NB4 (cell line): ENCODE results near the gene ZNF362.
A peak's percentile ranks its signal among the peaks of the same experiment; 100 is the strongest.
"Not testable (repeated sequence)": the region's sequence is repeated elsewhere in the genome, so short reads cannot be mapped to it uniquely, and the experiment has no call there.

Source experiments
- DNase-seq: peaks from one replicate; pipeline ENCODE4 v3.0.0; 2010; ENCODE audit warnings: low read depth
- H3K4me3 ChIP-seq: one replicate; pipeline ENCODE4 v1.5.1; 2011; ENCODE audit warnings: mild to moderate bottlenecking, low read depth, low read length, moderate library complexity
- CTCF ChIP-seq: IDR thresholded peaks from one replicate; pipeline ENCODE4 v1.5.1; 2012; ENCODE audit warnings: low read depth, low read length
- MYC ChIP-seq: IDR thresholded peaks from 2 replicates; pipeline ENCODE4 v1.6.1; 2011; ENCODE audit warnings: low read depth, low read length
- POLR2A ChIP-seq: IDR thresholded peaks from 2 replicates; pipeline ENCODE4 v1.6.1; 2011; ENCODE audit warnings: mild to moderate bottlenecking; ENCODE audit not compliant: insufficient read length; ENCODE audit errors: extremely low read depth
- TF ChIP-seq, protein P1 (sequence below): IDR thresholded peaks from 2 replicates; pipeline ENCODE4 v1.6.1; 2011; ENCODE audit warnings: low read depth, low read length

ZNF362 gene

DNA sequence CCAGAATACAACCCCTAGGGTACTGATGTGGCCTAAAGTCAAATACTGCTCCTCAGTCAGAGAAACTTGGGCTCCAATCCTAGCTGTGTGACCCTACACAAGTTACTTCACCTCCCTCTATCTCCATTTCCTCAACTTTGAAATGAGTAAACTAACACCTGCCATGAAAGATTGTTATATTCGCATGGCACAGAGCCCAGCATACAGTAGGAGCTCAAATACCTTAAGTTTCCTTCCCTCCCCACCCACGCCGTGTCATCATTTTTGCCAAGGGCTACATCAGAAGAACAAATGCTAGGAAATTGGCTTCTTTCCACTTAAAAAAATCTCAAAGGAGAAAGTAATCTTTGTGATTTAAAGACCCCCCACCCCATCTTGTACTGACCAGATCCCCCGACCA, 22.2 kb upstream of the ZNF362 start:
- TF ChIP-seq, protein P1, sequence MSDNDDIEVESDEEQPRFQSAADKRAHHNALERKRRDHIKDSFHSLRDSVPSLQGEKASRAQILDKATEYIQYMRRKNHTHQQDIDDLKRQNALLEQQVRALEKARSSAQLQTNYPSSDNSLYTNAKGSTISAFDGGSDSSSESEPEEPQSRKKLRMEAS: no peak
- TF ChIP-seq CTCF (no peak), MYC (no peak), POLR2A (no peak)

DNA sequence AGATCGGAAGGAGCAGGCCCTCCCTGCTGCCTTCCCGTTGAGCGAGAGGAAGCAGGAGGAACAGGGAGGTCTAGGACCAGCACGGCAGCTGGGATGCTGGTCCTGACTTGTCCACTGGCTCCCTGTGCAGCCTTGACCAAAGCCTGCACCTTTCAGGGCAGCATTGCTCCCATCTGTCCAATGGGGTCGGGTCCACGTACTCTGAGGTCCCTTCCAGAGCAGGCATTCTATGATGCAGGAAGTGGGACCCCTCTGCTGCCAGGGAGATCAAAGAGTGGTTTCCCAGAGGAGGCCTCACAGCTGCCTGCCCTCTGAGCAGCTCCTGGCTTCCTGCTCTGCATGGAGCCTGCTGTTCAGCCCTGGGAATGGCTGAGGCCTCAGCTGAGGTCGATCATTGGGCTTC, 21.7 kb upstream of the ZNF362 start:
- TF ChIP-seq MYC: no peak
- TF ChIP-seq, protein P1: no peak
- TF ChIP-seq POLR2A: no peak
- no peak for TF ChIP-seq CTCF
- H3K4me3 ChIP-seq: no peak overlapping the region
- no peak for DNase-seq

More for the DNA sequence above, 22.2 kb upstream of the ZNF362 start:
- DNase-seq: no peak
- H3K4me3 ChIP-seq: no peak overlapping the region

- TF ChIP-seq, protein P1: no peak
- no peak for TF ChIP-seq CTCF
- TF ChIP-seq POLR2A: no peak
- no peak for TF ChIP-seq MYC
- DNase-seq: no peak
- H3K4me3 ChIP-seq: no peak overlapping the region
Measured at GRCh38 chr1:33235521-33235920, 20.8 kb upstream of the ZNF362 start.

DNA sequence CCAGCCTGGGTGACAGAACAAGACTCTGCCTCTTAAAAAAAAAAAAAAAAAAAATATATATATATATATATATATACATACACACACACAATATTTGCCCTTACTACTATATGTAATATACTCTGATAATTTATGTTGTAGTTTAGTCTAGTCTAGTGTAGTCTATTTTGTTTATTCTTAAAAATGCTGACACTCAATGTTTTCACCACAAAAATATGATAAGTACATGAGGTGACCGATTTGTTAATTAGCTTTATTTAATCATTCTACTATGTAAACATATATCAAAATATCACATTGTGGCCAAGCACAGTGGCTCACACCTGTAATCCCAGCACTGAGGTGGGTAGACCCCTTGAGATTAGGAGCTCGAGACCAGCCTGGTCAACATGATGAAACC, 19.8 kb upstream of the ZNF362 start:
- no peak overlapping the region for H3K4me3 ChIP-seq
- TF ChIP-seq, protein P1: no peak
- no peak for TF ChIP-seq MYC
- no peak for TF ChIP-seq CTCF
- TF ChIP-seq POLR2A: no peak
- no peak for DNase-seq

DNA sequence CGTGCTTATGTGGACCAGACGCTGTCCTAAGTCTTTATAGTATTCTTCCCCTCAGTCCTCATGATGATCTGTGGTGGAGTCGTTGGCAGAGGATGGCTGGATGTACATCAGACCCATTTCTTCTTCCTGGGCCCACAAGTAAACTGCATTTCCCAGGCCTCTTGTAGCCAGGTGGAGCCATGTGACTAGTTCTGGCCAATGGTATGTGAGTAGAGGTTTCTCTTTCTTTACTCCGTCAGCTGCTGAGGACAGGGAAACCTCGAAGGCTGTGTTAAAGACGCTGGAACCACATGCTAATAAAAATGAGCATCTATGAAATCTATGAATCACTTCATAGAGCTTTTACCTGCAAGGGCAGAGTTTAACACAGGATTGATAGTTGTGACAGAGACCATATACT, 18.7 kb upstream of the ZNF362 start:
- DNase-seq: no peak
- no peak overlapping the region for H3K4me3 ChIP-seq

GRCh38 chr1:33238194-33238724, 18.0 kb upstream of the ZNF362 start:
- not testable (repeated sequence) for DNase-seq, H3K4me3 ChIP-seq

More for the DNA sequence above, 18.7 kb upstream of the ZNF362 start:
- TF ChIP-seq, protein P1: peak; percentile 31; the same call in 1 of the 2 replicates
- TF ChIP-seq MYC (no peak), CTCF (no peak)

GRCh38 chr1:33239410-33239809, 16.9 kb upstream of the ZNF362 start:
- DNase-seq, H3K4me3 ChIP-seq: not testable (repeated sequence)
